ENCODE data around the gene RIPOR2.

The RIPOR2 gene

GRCh38 chr6:24774696-24775519, 160.9 kb downstream of the RIPOR2 start, which contains the start of gene GMNN (continued):
- 0 out of 2 replicates have a peak, but pooled peaks have one; percentile 37 for TF ChIP-seq ZNF280D (tag by site-specific recombination; IDR thresholded peaks at IDR 0.05)
- no peak; the same call in 1 of the 2 replicates for TF ChIP-seq ZNF362 (tag by site-specific recombination; IDR thresholded peaks at IDR 0.05)
- peak; percentile 90; the same call in 1 of the 2 replicates for TF ChIP-seq ZBTB7A (tag by site-specific recombination; IDR thresholded peaks at IDR 0.05; ENCODE audit: low read depth)
- peak; percentile 21; the same call in 1 of the 2 replicates for TF ChIP-seq YY2 (tag by site-specific recombination; IDR thresholded peaks at IDR 0.05)
- peak; percentile 94 for TF ChIP-seq PBX3 (CRISPR knock-in tag; IDR thresholded peaks at IDR 0.05)
- no peak for TF ChIP-seq MYNN (tag by site-specific recombination; IDR thresholded peaks at IDR 0.05; ENCODE audit: borderline replicate concordance)
- peak; percentile 89 for TF ChIP-seq PRDM10 (tag by site-specific recombination; IDR thresholded peaks at IDR 0.05)
- peak; percentile 76; the same call in 1 of the 2 replicates for TF ChIP-seq HOXD13 (CRISPR knock-in tag; IDR thresholded peaks at IDR 0.05; ENCODE audit: borderline replicate concordance)
- peak; percentile 88 for TF ChIP-seq OVOL3 (tag by site-specific recombination; IDR thresholded peaks at IDR 0.05)
- no peak for TF ChIP-seq ZNF350 (tag by site-specific recombination; IDR thresholded peaks at IDR 0.05)
- TF ChIP-seq HIC1 (tag by site-specific recombination; IDR thresholded peaks at IDR 0.05): peak; percentile 98
- TF ChIP-seq ZIC2 (tag by site-specific recombination; IDR thresholded peaks at IDR 0.05): 0 out of 2 replicates have a peak, but pooled peaks have one; percentile 16
- TF ChIP-seq ZNF777 (tag by site-specific recombination; IDR thresholded peaks at IDR 0.05; ENCODE audit: borderline replicate concordance): no peak
- no peak for TF ChIP-seq ZNF560 (tag by site-specific recombination; IDR thresholded peaks at IDR 0.05; ENCODE audit: borderline replicate concordance)
- peak; percentile 45 for TF ChIP-seq ZNF623 (tag by site-specific recombination; IDR thresholded peaks at IDR 0.05)
- peak; percentile 88 for TF ChIP-seq ZNF660 (tag by site-specific recombination; IDR thresholded peaks at IDR 0.05)
- peak; percentile 89 for TF ChIP-seq MZF1 (tag by site-specific recombination; IDR thresholded peaks at IDR 0.05; ENCODE audit: borderline replicate concordance)
- no peak for TF ChIP-seq ZNF654 (tag by site-specific recombination; IDR thresholded peaks at IDR 0.05; ENCODE audit: low read depth)
- no peak for TF ChIP-seq ZNF266 (tag by site-specific recombination; IDR thresholded peaks at IDR 0.05; ENCODE audit: low read depth)
- peak; percentile 60 for TF ChIP-seq ZNF561 (tag by site-specific recombination; IDR thresholded peaks at IDR 0.05; ENCODE audit: borderline replicate concordance)
- peak; percentile 37; the same call in 1 of the 2 replicates for TF ChIP-seq ZNF768 (tag by site-specific recombination; IDR thresholded peaks at IDR 0.05)
- TF ChIP-seq ZNF837 (tag by site-specific recombination; IDR thresholded peaks at IDR 0.05): peak; percentile 86; the same call in 1 of the 2 replicates
- TF ChIP-seq ZNF10 (tag by site-specific recombination; IDR thresholded peaks at IDR 0.05): peak; percentile 57; the same call in 1 of the 2 replicates
- peak; percentile 77 for TF ChIP-seq ZFP69B (tag by site-specific recombination; IDR thresholded peaks at IDR 0.05)
- TF ChIP-seq REPIN1 (tag by site-specific recombination; IDR thresholded peaks at IDR 0.05; ENCODE audit: low read depth): peak; percentile 99
- 0 out of 2 replicates have a peak, but pooled peaks have one; percentile 1 for TF ChIP-seq MEIS1 (CRISPR knock-in tag; IDR thresholded peaks at IDR 0.05; ENCODE audit: borderline replicate concordance)
- peak; percentile 89 for TF ChIP-seq ZNF610 (tag by site-specific recombination; IDR thresholded peaks at IDR 0.05; ENCODE audit: borderline replicate concordance)
- 0 out of 2 replicates have a peak, but pooled peaks have one; percentile 53 for TF ChIP-seq ZNF624 (tag by site-specific recombination; IDR thresholded peaks at IDR 0.05)

All from HEK293 (cell line).